Gastroesophageal sphincter (tissue), 3 donors: ENCODE measurements around the gene ARMC12.

Experiments used
- CTCF ChIP-seq, 4 experiments: fragments of 200-600 bp in 2 of 4; fragments of 450-650 bp in 2 of 4; sonication (generic) in 1 of 4; IDR thresholded peaks; one replicate each; pipeline ENCODE4 v1.5.1; 2017 to 2019; ENCODE audit warnings: antibody characterized with exemption in 4 of 4, mild to moderate bottlenecking in 2 of 4, moderate library complexity in 2 of 4
- POLR2A ChIP-seq, 2 donors: fragments of 450-650 bp; IDR thresholded peaks; one replicate each; pipeline ENCODE4 v1.6.1; 2017; ENCODE audit warnings: antibody characterized with exemption in 2 of 2, mild to moderate bottlenecking in 2 of 2, moderate library complexity in 1 of 2

GRCh38 chr6:35727935-35728682, 8.7 kb upstream of the ARMC12 start:
- TF ChIP-seq CTCF (IDR thresholded peaks at IDR 0.05) (peak in 2 of 4 experiments; percentile 23 to 50), POLR2A (IDR thresholded peaks at IDR 0.05) (peak; percentile 4 to 65)
